ENCODE results near the gene LRRC8C.

DNA sequence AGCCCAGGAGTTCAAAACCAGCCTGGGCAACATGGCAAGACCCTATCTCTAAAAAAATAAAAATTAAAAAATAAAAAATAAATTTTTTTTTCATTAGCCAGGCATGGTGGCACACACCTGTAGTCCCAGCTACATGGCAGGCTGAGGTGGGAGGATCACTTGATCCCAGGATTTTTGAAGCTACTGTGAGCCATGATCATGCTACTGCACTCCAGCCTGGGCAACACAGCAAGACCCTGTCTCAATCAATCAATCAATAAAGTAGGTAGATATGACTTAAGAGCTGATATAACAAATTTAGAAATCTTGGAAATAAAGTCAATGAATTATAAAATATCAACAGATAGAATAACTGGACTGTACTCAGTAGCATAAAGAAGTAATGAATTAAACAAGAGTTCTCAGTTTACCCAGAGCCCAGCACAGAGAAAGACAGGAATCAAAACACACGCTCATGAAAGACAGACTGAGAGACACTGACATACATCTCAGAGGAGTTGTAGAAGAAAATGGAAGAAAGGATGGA, 69.7 kb downstream of the LRRC8C start:
- TF ChIP-seq CTCF (IDR thresholded peaks at IDR 0.05; ENCODE audit: low read depth, low read length, poor library complexity, severe bottlenecking), result no peak
- TF ChIP-seq EZH2phosphoT487 (IDR thresholded peaks at IDR 0.05; ENCODE audit: borderline replicate concordance, low read length), result no peak

Measured in DOHH2 (cell line).